HG03442 (cell line): ENCODE results near the gene N4BP2.
"Not testable (repeated sequence)": the region's sequence is repeated elsewhere in the genome, so short reads cannot be mapped to it uniquely, and the experiment has no call there.

Source experiments
- ATAC-seq: cut with Tn5 transposase; IDR thresholded peaks from one replicate; pipeline ENCODE4 v1.9.1; 2021; ENCODE audit warnings: mild to moderate bottlenecking, moderate library complexity; ENCODE audit not compliant: unreplicated experiment

N4BP2 gene

DNA sequence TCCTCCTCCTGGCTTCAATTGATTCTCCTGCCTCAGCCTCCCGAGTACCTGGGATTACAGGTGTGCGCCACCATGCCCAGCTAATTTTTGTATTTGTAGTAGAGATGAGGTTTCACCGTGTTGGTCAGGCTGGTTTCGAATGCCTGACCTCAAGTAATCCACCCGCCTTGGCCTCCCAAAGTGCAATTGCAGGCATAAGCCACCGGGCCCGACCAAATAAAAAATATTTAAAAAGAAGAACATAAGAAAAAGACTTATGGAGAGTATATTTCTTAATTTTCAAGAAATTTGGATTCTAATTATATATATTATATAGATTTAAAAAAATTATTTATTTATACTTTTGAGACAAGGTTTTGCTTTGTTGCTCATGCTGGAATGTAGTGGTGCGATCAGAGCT lies 29.8 kb downstream of the N4BP2 start:
- ATAC-seq, result no peak

DNA sequence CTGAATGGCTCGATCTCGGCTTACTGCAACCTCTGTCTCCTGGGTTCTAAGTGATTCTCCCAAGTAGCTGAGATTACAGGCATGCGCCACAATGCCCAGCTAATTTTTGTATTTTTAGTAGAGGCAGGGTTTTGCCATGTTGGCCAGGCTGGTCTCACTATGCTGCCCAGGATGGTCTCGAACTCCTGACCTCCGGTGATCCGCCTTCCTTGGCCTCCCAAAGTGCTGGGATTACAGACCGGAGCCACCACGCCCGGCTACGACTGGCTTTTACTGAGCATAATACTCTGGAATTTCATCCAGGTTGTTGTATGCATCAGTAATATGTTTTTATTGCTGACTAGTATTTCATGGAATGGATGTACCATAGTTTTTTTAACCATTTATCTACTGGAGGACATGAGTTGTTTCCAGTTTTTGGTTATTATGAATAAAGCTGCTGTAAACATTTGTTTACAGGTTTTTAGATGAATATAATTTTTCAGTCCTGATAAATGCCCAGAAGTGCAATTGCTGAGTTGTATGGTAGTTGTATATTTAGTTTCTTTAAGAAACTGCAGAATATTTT lies 31.2 kb downstream of the N4BP2 start:
- ATAC-seq, result no peak

DNA sequence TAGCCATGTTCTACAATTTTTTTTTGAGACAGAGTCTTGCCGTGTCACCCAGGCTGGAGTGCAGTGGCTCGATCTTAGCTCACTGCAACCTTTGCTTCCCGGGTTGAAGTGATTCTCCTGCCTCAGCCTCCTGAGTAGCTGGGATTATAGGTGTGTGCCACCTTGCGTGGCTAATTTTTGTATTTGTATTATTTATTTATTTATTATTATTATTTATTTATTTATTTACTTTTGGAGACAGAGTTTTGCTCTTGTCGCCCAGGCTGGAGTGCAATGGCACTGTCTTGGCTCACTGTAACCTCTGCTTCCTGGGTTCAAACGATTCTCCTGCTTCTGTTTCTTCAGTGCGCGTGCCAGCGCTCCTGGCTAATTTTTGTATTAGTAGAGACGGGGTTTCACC lies 36.8 kb downstream of the N4BP2 start:
- not testable (repeated sequence) for ATAC-seq

DNA sequence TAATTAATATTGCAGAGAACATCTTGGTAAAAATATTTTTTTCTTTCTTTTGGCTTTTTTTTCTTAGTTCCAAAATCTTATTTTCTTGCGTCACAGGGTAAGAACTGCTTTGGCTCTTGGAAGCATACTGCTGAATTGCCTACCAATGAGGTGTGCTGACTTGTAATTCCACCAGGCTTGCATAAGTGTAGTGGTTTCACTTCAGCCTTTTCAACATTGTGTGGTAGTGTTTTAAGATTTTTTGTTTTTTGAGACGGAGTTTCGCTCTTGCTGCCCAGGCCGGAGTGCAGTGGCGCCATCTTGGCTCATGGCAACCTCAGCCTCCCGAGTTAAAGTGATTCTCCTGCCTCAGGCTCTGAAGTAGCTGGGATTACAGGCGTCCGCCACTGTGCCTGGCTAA lies 42.4 kb downstream of the N4BP2 start:
- ATAC-seq, result no peak

DNA sequence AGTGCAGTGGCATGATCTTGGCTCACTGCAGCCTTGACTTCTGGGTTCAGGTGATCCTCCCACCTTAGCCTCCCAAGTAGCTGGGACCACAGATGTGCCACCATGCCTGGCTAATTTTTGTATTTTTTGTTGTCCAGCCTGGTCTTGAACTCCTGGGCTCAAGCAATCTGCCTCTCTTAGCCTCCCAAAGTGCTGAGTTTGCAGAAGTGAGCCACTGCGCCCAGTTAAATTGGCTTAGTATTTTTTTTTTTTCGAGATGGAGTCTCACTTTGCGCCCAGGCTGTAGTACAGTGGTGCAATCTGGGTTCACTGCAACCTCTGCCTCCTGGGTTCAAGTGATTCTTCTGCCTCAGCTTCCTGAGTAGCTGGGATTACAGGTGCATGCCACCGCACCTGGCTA lies 50.5 kb downstream of the N4BP2 start:
- ATAC-seq, result not testable (repeated sequence)

DNA sequence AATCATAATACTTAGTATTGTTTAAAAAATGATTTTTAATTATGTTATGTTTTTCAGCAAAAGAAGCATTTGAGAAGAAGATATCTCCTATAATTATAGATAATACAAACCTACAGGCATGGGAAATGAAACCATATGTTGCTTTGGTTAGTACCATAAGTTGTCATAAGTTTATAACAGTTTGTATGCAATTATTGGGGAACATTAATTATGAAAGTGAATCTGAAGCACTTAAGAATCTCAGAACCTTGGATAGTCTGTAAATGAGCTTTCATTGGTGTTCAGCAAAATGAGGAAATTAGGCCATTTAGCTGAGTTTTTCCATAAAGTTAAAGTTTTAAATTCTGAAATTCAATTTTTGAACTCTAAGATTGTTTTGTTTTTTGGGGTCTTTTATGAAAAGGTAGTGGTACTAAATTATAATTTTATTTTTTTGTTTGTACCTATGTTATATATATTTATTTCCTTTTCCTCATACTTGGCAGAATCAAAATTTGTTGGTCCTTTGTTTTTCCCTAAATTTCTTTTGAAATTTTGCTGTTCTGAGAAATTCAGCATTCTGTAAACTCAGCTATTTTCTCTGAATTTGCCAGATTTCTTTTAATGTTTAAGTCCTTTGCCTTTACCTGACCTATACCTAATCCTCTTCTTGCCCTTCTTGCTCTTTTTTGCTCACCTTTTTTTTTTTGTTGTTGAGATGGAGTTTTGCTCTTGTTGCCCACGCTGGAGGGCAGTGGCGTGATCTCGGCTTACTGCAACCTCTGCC lies 55.6 kb downstream of the N4BP2 start:
- ATAC-seq, result no peak

DNA sequence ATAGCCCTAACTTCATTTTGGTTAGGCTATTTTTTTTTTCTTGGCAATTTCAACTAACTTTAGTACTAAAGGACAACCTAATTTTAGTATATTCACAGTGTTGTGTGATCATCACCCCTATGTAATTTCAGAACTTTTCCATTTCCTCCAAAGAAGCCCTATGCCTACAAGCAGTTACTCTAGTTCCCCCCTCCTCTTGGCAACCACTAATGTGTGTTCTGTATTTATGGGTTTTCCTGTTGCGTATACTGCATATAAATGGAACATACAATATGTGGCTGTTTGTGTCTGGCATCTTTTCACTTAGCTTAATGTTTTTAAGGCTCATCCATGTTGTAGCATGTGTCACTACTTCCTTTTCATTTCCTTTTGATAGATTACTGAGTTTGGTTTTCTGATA lies 57.6 kb downstream of the N4BP2 start:
- ATAC-seq, result no peak

DNA sequence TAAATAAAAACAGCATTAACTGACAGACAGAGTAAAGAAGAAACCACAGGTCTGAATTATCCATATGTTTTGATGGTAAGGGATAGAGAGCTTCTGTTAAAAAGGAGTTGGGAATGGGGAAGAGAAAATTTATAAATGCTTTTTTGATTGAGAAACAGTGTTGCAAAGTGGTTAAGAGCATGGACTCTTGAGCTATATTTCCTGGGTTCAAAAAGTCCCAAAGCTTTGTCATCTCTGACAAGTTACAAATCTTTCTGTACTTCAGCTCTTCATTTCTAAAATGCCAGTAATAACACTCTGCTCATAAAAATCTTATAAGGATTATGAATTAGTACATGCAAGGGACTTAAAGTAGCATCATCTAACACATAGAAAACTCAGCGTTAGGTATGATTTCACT lies 62.2 kb downstream of the N4BP2 start:
- ATAC-seq, result no peak

DNA sequence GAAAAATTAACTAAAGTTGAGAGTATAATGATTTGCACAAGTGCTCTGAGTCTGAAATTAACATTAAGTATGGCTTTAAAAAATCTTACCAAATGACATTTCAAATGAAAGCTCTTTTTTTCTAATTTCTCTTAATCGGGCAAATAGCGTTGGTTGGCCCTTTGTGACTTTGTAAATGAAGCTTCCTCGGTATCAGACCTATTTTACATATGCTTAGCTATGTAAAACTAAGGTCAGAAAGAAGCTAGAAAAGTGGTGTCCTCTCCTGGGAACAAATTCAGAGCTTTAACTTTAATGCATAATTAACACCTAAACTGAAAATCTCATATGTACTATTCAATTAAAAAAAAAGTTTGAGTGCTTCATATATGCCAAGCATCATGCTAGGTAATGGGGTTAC lies 62.7 kb downstream of the N4BP2 start:
- no peak for ATAC-seq

DNA sequence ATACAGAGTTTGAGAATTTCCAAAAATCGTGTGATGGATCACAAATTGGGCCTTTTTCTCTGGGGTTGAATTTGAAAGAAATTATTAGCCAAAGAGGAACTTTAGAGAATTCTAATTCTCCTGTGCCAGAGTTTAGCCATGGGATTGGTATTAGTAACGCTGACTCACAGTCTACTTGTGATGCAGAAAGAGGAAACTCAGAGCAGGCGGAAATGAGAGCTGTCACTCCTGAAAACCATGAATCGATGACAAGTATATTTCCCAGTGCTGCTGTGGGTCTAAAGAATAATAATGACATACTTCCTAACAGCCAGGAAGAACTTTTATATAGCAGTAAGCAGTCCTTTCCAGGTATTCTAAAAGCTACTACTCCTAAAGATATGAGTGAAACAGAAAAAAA lies 64.9 kb downstream of the N4BP2 start:
- no peak for ATAC-seq

DNA sequence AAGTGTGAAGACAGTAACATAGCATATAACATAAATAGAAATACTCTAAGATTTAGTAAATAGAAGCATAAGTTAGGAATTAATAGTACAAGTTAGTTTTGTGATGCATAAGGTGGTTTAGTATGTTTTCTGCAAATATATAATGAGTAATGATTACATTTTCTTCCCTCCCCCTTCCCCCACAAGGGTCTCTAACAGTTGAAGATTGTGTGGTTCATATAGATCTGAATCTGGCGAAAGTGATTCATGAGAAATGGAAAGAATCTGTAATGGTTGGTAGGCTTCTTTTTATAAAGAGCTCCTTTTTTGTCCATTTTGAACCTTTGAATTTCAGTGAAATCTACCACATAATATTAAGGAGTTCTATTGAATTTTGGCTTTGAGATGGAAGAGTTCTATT lies 66.3 kb downstream of the N4BP2 start:
- no peak for ATAC-seq

DNA sequence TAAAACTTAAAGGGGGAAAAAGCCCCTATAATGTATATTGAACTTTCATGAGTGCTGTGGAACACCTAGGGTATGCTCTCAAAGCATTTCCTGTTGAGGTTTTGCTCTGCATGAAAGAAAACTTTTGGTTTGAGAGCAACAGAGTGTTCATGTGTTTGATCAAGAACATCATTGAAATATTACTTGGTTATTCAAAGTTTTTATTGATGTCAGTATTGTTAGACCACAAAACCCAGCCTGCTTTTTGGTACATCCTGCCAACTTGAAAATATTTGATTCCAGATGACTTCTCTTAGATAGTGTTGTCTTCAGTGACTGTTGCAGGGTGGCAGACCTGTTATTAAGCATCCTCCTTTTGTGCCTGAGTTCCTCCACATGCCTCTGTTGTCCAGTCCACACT lies 68.0 kb downstream of the N4BP2 start:
- ATAC-seq, result no peak

DNA sequence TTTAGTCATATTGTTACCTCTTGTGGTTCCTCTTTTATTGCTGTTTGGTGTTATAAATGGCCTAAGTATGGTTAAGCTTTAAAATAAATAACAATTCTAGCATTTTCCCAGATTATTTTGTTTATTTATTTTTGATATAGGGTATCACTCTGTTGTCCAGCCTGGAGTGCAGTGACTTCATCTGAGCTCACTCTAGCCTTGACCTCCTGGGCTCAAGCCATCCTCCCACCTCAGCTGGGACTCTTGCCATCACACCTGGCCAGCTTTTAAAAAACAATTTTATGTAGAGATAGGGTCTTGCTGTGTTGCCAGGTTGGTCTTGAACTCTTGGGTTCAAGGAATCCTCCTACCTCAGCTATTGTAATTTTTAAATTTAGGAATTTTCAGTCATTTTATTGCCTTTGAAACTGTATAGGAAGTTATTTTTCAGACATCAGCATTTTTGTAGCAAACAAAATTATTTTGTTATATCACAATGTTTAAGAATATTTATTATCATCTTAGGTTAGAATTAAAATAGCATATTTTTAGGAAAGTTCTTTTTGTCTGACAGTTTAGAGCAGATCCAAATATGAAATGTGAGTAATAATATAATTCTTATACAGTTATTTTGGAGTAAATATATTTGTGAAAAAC lies 73.9 kb downstream of the N4BP2 start:
- ATAC-seq, result no peak

DNA sequence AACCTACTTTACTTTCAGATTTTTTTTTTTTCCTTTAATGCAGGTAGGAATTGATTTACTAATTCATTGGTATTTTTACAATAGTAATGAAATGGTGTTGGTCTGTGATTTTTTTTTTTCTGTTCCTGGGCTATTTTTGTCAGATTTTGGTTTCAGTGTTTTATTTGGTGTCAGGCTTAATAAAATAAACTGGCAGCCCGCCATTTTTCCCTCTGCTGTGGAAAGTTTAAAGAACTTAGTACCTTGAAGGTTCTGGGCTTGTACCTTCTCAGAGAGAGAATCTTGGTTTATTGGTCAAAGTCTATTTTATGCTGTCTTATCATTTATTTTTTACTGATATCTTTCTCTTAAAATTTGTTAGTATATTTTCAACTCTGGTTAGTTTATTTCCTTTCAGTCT lies 76.2 kb downstream of the N4BP2 start:
- ATAC-seq, result no peak

DNA sequence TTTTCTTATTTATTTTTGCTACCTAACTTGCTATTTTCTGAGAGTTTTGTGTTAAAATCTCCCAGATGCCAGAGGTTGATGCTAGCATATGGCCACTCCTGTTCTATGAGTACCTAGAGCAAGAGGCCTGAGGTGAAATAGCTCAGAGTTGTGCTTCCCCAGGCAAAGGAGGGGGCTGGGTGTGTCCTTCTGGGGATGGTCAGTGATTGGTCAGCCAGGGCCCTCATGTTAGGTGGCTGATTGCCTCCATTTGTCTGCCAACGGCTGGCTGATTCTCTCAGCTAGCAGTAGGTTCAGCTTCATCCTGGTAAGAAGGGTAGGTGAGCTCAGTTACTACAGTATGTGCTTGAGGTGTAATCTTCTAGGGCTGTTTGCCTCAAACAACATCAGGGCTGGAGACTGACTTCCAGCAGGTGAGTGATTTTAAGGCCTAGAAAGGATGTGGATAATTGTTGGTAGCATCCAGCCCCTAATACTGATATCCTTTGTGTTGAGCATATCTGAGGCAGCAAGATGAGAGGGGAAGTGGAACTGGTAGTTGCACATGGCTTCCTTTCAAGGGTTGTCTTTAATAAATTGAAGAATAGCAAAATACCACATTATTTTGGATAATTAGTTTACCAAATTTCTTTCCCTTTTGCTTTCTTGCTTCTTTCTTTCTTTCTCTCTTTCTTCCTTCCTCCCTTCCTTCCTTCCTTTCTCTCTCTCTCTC lies 77.7 kb downstream of the N4BP2 start:
- no peak for ATAC-seq

DNA sequence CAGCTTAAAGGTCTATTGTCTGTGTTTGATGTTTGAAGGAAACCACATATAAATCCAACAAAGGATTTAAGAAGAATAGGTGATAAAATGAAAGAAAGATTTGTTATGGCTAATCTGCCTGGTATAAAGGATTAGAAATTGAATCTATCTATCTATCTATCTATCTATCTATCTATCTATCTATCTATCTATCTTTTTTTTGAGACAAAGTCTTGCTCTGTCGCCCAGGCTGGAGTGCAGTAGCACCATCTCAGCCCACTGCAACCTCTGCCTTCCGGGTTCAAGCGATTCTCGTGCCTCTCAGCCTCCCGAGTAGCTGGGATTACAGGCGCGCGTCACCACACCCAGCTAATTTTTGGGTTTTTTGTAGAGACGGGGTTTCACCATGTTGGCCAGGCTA lies 79.6 kb downstream of the N4BP2 start:
- ATAC-seq, result not testable (repeated sequence)

DNA sequence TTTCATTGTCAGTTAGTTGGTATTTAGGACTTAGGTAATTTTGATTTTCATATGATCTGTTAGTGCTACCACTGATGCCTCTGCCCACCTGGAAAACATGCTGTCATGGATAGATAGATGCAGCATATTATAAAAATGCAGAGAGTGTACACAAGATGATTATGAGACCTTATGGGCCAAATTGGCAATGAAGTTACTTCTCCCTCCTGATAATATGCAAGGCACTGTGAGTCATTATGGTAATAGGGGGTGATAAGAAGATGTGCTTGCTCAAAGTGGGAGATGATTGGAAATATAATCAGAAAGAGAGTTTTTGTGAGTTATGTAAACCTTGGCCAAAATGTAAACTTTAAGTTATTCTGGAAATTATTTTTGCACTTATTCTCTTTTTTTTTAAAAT lies 83.5 kb downstream of the N4BP2 start:
- ATAC-seq, result no peak

DNA sequence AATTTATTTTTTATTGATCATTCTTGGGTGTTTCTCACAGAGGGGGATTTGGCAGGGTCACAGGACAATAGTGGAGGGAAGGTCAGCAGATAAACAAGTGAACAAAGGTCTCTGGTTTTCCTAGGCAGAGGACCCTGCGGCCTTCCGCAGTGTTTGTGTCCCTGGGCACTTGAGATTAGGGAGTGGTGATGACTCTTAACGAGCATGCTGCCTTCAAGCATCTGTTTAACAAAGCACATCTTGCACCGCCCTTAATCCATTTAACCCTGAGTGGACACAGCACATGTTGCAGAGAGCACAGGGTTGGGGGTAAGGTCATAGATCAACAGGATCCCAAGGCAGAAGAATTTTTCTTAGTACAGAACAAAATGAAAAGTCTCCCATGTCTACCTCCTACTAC lies 83.9 kb downstream of the N4BP2 start:
- not testable (repeated sequence) for ATAC-seq

DNA sequence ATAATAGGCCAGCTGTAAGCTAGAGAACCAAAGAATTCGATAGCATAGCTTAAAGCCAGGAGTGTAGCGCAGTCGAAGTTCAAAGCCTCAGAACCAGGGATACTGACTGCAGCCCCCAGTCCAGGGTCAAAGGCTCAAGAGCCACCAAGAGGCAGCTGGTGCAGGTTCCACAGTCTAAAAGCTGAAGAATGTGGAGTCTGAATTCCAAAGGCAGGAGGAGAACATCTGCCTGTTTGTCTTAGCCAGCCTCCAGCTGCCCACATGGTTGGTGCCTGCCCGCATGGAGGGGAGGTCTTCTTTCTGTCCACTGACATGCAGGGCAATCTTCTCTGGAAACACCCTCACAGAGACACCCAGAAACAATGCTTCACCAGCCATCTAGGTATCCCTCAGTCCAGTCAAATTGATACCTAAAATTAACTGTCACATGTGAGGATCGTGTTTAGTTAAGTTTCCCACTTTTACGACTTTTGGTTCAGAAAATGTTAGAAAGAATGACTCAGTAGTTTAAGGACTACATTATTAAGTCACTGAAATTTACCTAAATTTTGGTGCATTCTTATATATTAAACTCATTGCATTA lies 87.4 kb downstream of the N4BP2 start:
- ATAC-seq, result no peak

DNA sequence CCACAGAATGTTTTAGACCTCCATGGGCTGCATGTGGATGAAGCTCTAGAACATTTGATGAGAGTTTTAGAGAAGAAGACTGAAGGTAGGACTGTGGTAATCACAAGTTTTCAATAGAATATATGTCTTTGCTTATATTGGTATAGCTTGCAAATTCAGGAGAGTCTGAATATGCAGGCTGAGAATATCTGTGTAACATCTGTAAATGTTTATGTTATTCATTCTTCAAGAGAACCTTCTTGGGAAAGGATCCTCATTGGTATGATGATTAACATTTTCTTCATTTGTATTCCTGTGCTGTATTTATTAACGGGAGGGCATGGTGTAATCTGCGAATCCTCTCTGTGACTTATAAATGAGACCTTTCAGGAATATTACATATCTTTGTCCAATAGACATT lies 88.1 kb downstream of the N4BP2 start:
- no peak for ATAC-seq

DNA sequence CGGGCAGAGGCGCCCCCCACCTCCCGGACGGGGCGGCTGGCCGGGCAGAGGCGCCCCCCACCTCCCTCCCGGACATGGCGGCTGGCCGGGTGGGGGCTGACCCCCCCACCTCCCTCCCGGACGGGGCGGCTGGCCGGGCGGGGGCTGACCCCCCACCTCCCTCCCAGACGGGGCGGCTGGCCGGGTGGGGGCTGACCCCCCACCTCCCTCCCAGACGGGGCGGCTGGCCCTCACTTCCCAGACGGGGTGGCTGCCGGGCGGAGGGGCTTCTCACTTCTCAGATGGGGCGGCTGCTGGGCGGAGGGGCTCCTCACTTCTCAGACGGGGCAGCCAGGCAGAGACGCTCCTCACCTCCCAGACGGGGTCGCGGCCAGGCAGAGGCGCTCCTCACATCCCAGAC lies 90.8 kb downstream of the N4BP2 start:
- not testable (repeated sequence) for ATAC-seq
